ENCODE data around the gene ATP11A. TPM values are rescaled to one million over a fixed set of nuclear protein-coding genes. Genes with fewer than 3 reads are reported as not detected.

Gene ATP11A
- total RNA-seq, 6 experiments from 2014 or later, result 24.3 to 57.4 (median 33.1) TPM

GRCh38 chr13:112837371-112838037, 147.7 kb downstream of the ATP11A start:
- no peak overlapping the region for H3K27ac ChIP-seq
- H3K9me3 ChIP-seq, result no peaks in the 10 kb centered on the region
- H3K4me1 ChIP-seq, result no peaks in the 10 kb centered on the region
- TF ChIP-seq POLR2A (IDR thresholded peaks at IDR 0.05) (no peak), CTCF (IDR thresholded peaks at IDR 0.05) (no peak)
- no peak for ATAC-seq
- no peak overlapping the region for H3K4me3 ChIP-seq
- intact Hi-C loops (cut with DNase I), result no loop called here
- no peaks in the 10 kb centered on the region for H3K27me3 ChIP-seq
- 94% methylated on average over 13 of the region's 26 CpGs for WGBS (ENCODE audit: insufficient coverage, low coverage, low lambda C conversion rate, missing lambda C conversion rate)
- no peak for DNase-seq
- peaks cover 0 to 62% (median 15%) of the 10 kb centered on the region in 4 donors for H3K36me3 ChIP-seq

- no peak overlapping the region for H3K27ac ChIP-seq
Observed at GRCh38 chr13:112838038-112838841, 148.4 kb downstream of the ATP11A start.

DNA sequence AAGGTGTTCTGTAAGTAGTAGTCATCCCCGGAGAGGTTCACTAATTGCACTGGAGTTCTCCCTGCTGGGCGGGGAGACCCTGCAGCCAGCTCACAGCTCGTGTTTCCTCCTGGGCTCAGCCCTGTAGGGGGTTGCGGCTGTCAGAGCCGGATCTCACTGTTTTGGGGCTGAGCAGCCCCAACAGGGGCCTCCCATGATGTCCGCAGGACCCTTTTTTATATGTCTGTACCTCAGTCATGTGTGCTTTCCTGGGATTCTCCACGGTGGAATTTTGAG, 148.9 kb downstream of the ATP11A start:
- H3K36me3 ChIP-seq, result peaks cover 0 to 50% (median 11%) of the 10 kb centered on the region in 4 donors
- no peaks in the 10 kb centered on the region for H3K9me3 ChIP-seq
- no peak for ATAC-seq
- no peak overlapping the region for H3K4me3 ChIP-seq
- TF ChIP-seq POLR2A (IDR thresholded peaks at IDR 0.05) (no peak), CTCF (IDR thresholded peaks at IDR 0.05) (no peak)
- no peak overlapping the region for H3K27ac ChIP-seq
- H3K27me3 ChIP-seq, result no peaks in the 10 kb centered on the region
- 80% methylated on average over 5 of the region's 7 CpGs for WGBS (ENCODE audit: insufficient coverage, low coverage, low lambda C conversion rate, missing lambda C conversion rate)
- DNase-seq, result no peak
- intact Hi-C loops (cut with DNase I), result no loop called here
- no peaks in the 10 kb centered on the region for H3K4me1 ChIP-seq

More at GRCh38 chr13:112838038-112838841, 148.4 kb downstream of the ATP11A start:
- ATAC-seq (no peak), DNase-seq (peak in 1 of 3 donors; percentile 38)
- Histone ChIP-seq H3K9me3 (no peaks in the 10 kb centered on the region), H3K4me1 (no peaks in the 10 kb centered on the region), H3K4me3 (no peak overlapping the region), H3K27me3 (no peaks in the 10 kb centered on the region), H3K36me3 (peaks cover 0 to 56% (median 13%) of the 10 kb centered on the region in 4 donors)
- 93% methylated on average over 8 of the region's 35 CpGs for WGBS (ENCODE audit: insufficient coverage, low coverage, low lambda C conversion rate, missing lambda C conversion rate)
- intact Hi-C loops (cut with DNase I), result no loop called here
- no peak for TF ChIP-seq CTCF (IDR thresholded peaks at IDR 0.05)
- TF ChIP-seq POLR2A (IDR thresholded peaks at IDR 0.05), result no peak

GRCh38 chr13:112839356-112840105, 149.7 kb downstream of the ATP11A start:
- DNase-seq, result no peak
- no peaks in the 10 kb centered on the region for H3K27me3 ChIP-seq
- ATAC-seq, result no peak
- H3K4me3 ChIP-seq, result no peak overlapping the region
- 94% methylated on average over 6 of the region's 12 CpGs for WGBS (ENCODE audit: insufficient coverage, low coverage, low lambda C conversion rate, missing lambda C conversion rate)
- no peak overlapping the region for H3K27ac ChIP-seq
- peaks cover 0 to 46% (median 10%) of the 10 kb centered on the region in 4 donors for H3K36me3 ChIP-seq
- H3K9me3 ChIP-seq, result no peaks in the 10 kb centered on the region
- intact Hi-C loops (cut with DNase I), result no loop called here
- H3K4me1 ChIP-seq, result no peaks in the 10 kb centered on the region
- TF ChIP-seq POLR2A (IDR thresholded peaks at IDR 0.05), result no peak
- no peak for TF ChIP-seq CTCF (IDR thresholded peaks at IDR 0.05)
